ENCODE measurements around the gene DUSP22.
A peak's percentile ranks its signal among the peaks of the same experiment; 100 is the strongest.

DUSP22 gene

DNA sequence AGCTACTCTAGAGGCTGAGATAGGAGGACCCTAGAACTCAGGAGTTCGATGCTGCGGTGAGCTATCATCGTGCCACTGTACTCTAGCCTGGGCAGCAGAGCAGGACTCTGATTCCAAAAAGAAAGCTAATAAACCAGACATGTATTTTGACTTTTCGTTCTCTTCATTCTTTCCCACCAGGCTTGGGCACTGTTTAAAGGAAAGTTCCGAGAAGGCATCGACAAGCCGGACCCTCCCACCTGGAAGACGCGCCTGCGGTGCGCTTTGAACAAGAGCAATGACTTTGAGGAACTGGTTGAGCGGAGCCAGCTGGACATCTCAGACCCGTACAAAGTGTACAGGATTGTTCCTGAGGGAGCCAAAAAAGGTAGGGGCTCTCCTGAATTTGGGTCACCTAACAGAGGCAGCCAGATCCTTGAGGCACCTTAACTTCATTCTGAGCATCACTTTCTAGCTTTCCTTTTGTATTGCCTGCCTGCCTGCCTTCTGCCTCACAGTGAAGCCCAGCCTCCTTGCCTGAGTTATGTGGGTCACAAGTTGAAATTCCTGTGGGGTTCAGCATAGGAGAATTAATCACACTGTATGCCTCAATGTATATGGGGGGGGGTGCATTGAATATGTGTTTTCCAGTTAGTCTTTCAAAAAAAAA lies 102.5 kb downstream of the DUSP22 start:
- no peaks in the 10 kb centered on the region for H3K9me2 ChIP-seq (replicated peaks; ENCODE audit: insufficient read depth, low read length)
- H3F3A ChIP-seq (ENCODE audit: insufficient read depth, low read length) = peaks cover 87% of the 10 kb centered on the region
- H3K27ac ChIP-seq (ENCODE audit: low read length) = peak overlapping the region; percentile 78
- H3K27me3 ChIP-seq (replicated peaks; ENCODE audit: insufficient read depth, low read length) = no peaks in the 10 kb centered on the region
- H2AFZ ChIP-seq (ENCODE audit: low read length) = no peak overlapping the region
- H3K9me3 ChIP-seq (replicated peaks; ENCODE audit: insufficient read depth, low read length) = no peaks in the 10 kb centered on the region
- DNase-seq = no peak
- H3K4me3 ChIP-seq (ENCODE audit: low read length) = peak overlapping the region; percentile 98
- TF ChIP-seq, protein P1, sequence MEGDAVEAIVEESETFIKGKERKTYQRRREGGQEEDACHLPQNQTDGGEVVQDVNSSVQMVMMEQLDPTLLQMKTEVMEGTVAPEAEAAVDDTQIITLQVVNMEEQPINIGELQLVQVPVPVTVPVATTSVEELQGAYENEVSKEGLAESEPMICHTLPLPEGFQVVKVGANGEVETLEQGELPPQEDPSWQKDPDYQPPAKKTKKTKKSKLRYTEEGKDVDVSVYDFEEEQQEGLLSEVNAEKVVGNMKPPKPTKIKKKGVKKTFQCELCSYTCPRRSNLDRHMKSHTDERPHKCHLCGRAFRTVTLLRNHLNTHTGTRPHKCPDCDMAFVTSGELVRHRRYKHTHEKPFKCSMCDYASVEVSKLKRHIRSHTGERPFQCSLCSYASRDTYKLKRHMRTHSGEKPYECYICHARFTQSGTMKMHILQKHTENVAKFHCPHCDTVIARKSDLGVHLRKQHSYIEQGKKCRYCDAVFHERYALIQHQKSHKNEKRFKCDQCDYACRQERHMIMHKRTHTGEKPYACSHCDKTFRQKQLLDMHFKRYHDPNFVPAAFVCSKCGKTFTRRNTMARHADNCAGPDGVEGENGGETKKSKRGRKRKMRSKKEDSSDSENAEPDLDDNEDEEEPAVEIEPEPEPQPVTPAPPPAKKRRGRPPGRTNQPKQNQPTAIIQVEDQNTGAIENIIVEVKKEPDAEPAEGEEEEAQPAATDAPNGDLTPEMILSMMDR (IDR thresholded peaks at IDR 0.05; ENCODE audit: low read length) = no peak
- H3K4me2 ChIP-seq (ENCODE audit: low read depth, low read length) = peak overlapping the region; percentile 89
- peak overlapping the region; percentile 100 for H3K9ac ChIP-seq (ENCODE audit: low read length)
- H3K4me1 ChIP-seq (ENCODE audit: low read length) = peaks cover 42% of the 10 kb centered on the region
- H4K20me1 ChIP-seq (ENCODE audit: insufficient read depth, low read length) = peaks cover 66% of the 10 kb centered on the region
- peaks cover 92% of the 10 kb centered on the region for H3K79me2 ChIP-seq (ENCODE audit: low read length)
- peaks cover 36% of the 10 kb centered on the region for H3K36me3 ChIP-seq (replicated peaks; ENCODE audit: insufficient read depth, low read length)

DNA sequence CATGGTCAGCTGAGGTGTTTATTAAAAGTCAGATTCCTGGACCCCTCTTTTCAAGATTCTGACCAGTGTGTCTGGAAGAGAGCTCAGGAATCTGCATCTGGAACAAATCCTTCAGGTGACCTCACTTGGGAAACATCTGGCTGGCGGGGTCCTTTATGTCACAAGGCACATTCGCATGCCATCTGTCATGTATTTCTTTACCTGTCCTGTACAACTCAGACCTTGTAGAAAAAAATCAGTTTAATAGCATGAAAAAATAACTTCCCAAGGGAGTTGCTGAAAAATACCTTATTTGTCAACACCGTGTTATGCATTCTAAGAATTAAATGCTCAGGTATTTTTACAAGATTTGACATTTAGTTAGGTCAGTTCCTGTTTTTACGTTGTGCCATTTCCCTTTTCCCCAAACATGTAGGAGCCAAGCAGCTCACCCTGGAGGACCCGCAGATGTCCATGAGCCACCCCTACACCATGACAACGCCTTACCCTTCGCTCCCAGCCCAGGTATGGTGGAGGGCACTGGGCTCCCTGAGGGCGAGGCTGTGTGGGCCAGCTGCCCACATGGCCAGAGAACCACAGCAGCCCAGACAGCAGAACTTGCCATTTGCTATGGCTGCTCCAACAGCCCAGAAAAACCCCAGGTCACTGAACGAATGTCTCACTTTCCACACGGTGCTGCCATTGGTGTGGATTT lies 103.3 kb downstream of the DUSP22 start:
- TF ChIP-seq, protein P1 (IDR thresholded peaks at IDR 0.05; ENCODE audit: low read length) = no peak
- peak overlapping the region; percentile 98 for H3K4me3 ChIP-seq (ENCODE audit: low read length)
- H2AFZ ChIP-seq (ENCODE audit: low read length) = no peak overlapping the region
- DNase-seq = no peak
- peaks cover 87% of the 10 kb centered on the region for H3F3A ChIP-seq (ENCODE audit: insufficient read depth, low read length)
- H3K27ac ChIP-seq (ENCODE audit: low read length) = peak overlapping the region; percentile 78
- no peaks in the 10 kb centered on the region for H3K9me2 ChIP-seq (replicated peaks; ENCODE audit: insufficient read depth, low read length)
- H3K9me3 ChIP-seq (replicated peaks; ENCODE audit: insufficient read depth, low read length) = no peaks in the 10 kb centered on the region
- H3K79me2 ChIP-seq (ENCODE audit: low read length) = peaks cover 95% of the 10 kb centered on the region
- peak overlapping the region; percentile 100 for H3K9ac ChIP-seq (ENCODE audit: low read length)
- no peaks in the 10 kb centered on the region for H3K27me3 ChIP-seq (replicated peaks; ENCODE audit: insufficient read depth, low read length)
- H4K20me1 ChIP-seq (ENCODE audit: insufficient read depth, low read length) = peaks cover 70% of the 10 kb centered on the region
- H3K4me1 ChIP-seq (ENCODE audit: low read length) = peaks cover 41% of the 10 kb centered on the region
- peak overlapping the region; percentile 89 for H3K4me2 ChIP-seq (ENCODE audit: low read depth, low read length)
- H3K36me3 ChIP-seq (replicated peaks; ENCODE audit: insufficient read depth, low read length) = peaks cover 40% of the 10 kb centered on the region

DNA sequence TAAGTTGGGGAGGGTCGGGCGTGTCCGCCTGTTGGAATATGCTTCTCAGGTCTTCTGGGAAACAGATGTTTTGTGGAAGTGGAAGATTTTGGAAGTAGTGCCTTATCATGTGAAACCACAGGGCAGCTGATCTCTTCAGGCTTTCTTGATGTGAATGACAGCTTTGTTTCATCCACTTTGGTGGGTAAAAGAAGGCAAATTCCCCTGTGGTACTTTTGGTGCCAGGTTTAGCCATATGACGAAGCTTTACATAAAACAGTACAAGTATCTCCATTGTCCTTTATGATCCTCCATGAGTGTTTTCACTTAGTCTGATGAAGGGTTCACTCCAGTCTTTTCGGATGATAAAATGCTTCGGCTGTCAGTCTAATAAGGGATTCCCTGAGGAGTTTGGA lies 103.8 kb downstream of the DUSP22 start:
- Histone ChIP-seq H3K4me1 (ENCODE audit: low read length) (peaks cover 43% of the 10 kb centered on the region), H4K20me1 (ENCODE audit: insufficient read depth, low read length) (peaks cover 75% of the 10 kb centered on the region), H3F3A (ENCODE audit: insufficient read depth, low read length) (peaks cover 87% of the 10 kb centered on the region), H3K79me2 (ENCODE audit: low read length) (peaks cover 95% of the 10 kb centered on the region), H3K27ac (ENCODE audit: low read length) (peak overlapping the region; percentile 78), H3K9ac (ENCODE audit: low read length) (peak overlapping the region; percentile 100), H3K9me2 (replicated peaks; ENCODE audit: insufficient read depth, low read length) (no peaks in the 10 kb centered on the region), H3K4me2 (ENCODE audit: low read depth, low read length) (peak overlapping the region; percentile 89), H3K27me3 (replicated peaks; ENCODE audit: insufficient read depth, low read length) (no peaks in the 10 kb centered on the region), H2AFZ (ENCODE audit: low read length) (no peak overlapping the region), H3K9me3 (replicated peaks; ENCODE audit: insufficient read depth, low read length) (no peaks in the 10 kb centered on the region), H3K4me3 (ENCODE audit: low read length) (peak overlapping the region; percentile 98), H3K36me3 (replicated peaks; ENCODE audit: insufficient read depth, low read length) (peaks cover 46% of the 10 kb centered on the region)
- TF ChIP-seq EZH2 (optimal IDR thresholded peaks at IDR 0.05; ENCODE audit: low read depth, low read length) (no peak), EZH2phosphoT487 (IDR thresholded peaks at IDR 0.05; ENCODE audit: low read length) (no peak)
- TF ChIP-seq, protein P1 (IDR thresholded peaks at IDR 0.05; ENCODE audit: low read length) = no peak
- no peak for DNase-seq
